H1 (cell line): Measurements from ENCODE around the gene SMIM35. TPM values are rescaled to one million over a fixed set of nuclear protein-coding genes. Genes with fewer than 3 reads are reported as not detected.

Experiments used
- CTCF ChIA-PET: fragments of 300-600 bp; sonication (Branson Sonifier 250); formaldehyde crosslinking; loops from one replicate; lab custom pipeline; 2021; ENCODE audit not compliant: partially characterized antibody; lab: Charles Lee
- POLR2A ChIA-PET: fragments of 300-600 bp; sonication (Branson Sonifier 250); formaldehyde crosslinking; loops from one replicate; lab custom pipeline; 2021; ENCODE audit warnings: inconsistent platforms; ENCODE audit not compliant: partially characterized antibody; lab: Charles Lee
- DNase-seq, 2 experiments: peaks; one replicate each; pipeline versions ENCODE4 v3.0.0 to v3.0.0-alpha.2; 2010 to 2022; ENCODE audit warnings: low spot score in 2 of 2, low read depth in 1 of 2, mixed read lengths in 1 of 2
- FAIRE-seq: peaks from 2 replicates; lab custom pipeline; 2011; peaks lifted over from hg19 to GRCh38; lab: Jason Lieb, UNC
- H2AFZ ChIP-seq: 2 replicates; pipeline ENCODE4 v1.8.1; 2012; ENCODE audit warnings: low read length, inconsistent platforms
- H2AK5ac ChIP-seq: 2 replicates; pipeline ENCODE4 v1.6.1; 2013; ENCODE audit warnings: low read depth, low read length
- H2BK120ac ChIP-seq: replicated peaks from 2 replicates; pipeline ENCODE3; 2013; ENCODE audit warnings: low read depth, low read length, inconsistent platforms
- H2BK12ac ChIP-seq: 2 replicates; pipeline ENCODE4 v1.6.1; 2013; ENCODE audit warnings: low read depth, low read length
- H2BK15ac ChIP-seq: 2 replicates; pipeline ENCODE4 v1.6.1; 2013; ENCODE audit warnings: low read length
- H2BK20ac ChIP-seq: 2 replicates; pipeline ENCODE4 v1.6.1; 2013; ENCODE audit warnings: low read length
- H2BK5ac ChIP-seq: 2 replicates; pipeline ENCODE4 v1.6.1; 2013; ENCODE audit warnings: low read depth, low read length
- H3K14ac ChIP-seq: 2 replicates; pipeline ENCODE4 v1.6.1; 2013; ENCODE audit warnings: inconsistent platforms; ENCODE audit not compliant: insufficient read length
- H3K18ac ChIP-seq: 2 replicates; pipeline ENCODE4 v1.6.1; 2013; ENCODE audit warnings: low read length; ENCODE audit errors: extremely low read depth
- H3K23ac ChIP-seq: 2 replicates; pipeline ENCODE4 v1.6.1; 2013; ENCODE audit warnings: inconsistent platforms; ENCODE audit not compliant: insufficient read length
- H3K23me2 ChIP-seq: 2 replicates; pipeline ENCODE4 v1.6.1; 2013; ENCODE audit warnings: low read depth, low read length
- H3K27ac ChIP-seq: 2 replicates; pipeline ENCODE4 v1.6.1; 2011; ENCODE audit warnings: low read depth, low read length, inconsistent platforms
- H3K27me3 ChIP-seq, 4 experiments: replicated peaks in 1 of 4; 1 replicate in 1 of 4; 2 replicates in 3 of 4; pipeline versions ENCODE4 v1.6.1 to v1.8.1; 2011 to 2013; ENCODE audit warnings: low read length in 3 of 4, mild to moderate bottlenecking in 3 of 4, inconsistent platforms in 2 of 4, mixed read lengths in 2 of 4, moderate library complexity in 1 of 4; ENCODE audit not compliant: control insufficient read depth in 3 of 4, insufficient read depth in 3 of 4; ENCODE audit errors: extremely low read depth in 1 of 4
- H3K36me3 ChIP-seq, 4 experiments: 2 replicates each; pipeline versions ENCODE4 v1.6.1 to v1.8.1; 2011 to 2013; ENCODE audit warnings: mild to moderate bottlenecking in 4 of 4, low read length in 3 of 4, moderate library complexity in 2 of 4, control low read depth in 1 of 4, inconsistent platforms in 1 of 4; ENCODE audit not compliant: insufficient read depth in 4 of 4, control insufficient read depth in 2 of 4
- H3K4ac ChIP-seq: replicated peaks from 2 replicates; pipeline ENCODE3; 2013; ENCODE audit warnings: low read length, low read depth, mixed read lengths, inconsistent platforms; ENCODE audit not compliant: insufficient read length
- H3K4me1 ChIP-seq, 4 experiments: replicated peaks in 1 of 4; 1 replicate in 1 of 4; 2 replicates in 3 of 4; pipeline versions ENCODE4 v1.6.1 to v1.8.1; 2011 to 2013; ENCODE audit warnings: low read length in 3 of 4, inconsistent platforms in 2 of 4, mixed read lengths in 1 of 4; ENCODE audit not compliant: insufficient read depth in 4 of 4, control insufficient read depth in 3 of 4
- H3K4me2 ChIP-seq, 2 experiments: 2 replicates each; pipeline versions ENCODE4 v1.6.1 to v1.8.1; 2011 to 2013; ENCODE audit warnings: low read depth in 2 of 2, low read length in 2 of 2, control low read depth in 1 of 2, inconsistent platforms in 1 of 2, mild to moderate bottlenecking in 1 of 2; ENCODE audit not compliant: insufficient read depth in 1 of 2
- H3K4me3 ChIP-seq, 4 experiments: fragments of 200-600, 300-600 bp in 1 of 4; sonication (generic), shearing (Covaris generic), sonication (Bioruptor Twin) in 1 of 4; 2 replicates each; pipeline versions ENCODE4 v1.5.1 to v1.8.1; 2011 to 2016; ENCODE audit warnings: low read length in 4 of 4, low read depth in 3 of 4, control low read depth in 2 of 4, inconsistent platforms in 2 of 4, mild to moderate bottlenecking in 2 of 4, mixed read lengths in 1 of 4, moderate library complexity in 1 of 4; ENCODE audit not compliant: insufficient read depth in 2 of 4; ENCODE audit errors: extremely low read depth in 1 of 4
- H3K56ac ChIP-seq: replicated peaks from 2 replicates; pipeline ENCODE3; 2013; ENCODE audit warnings: low read depth, mild to moderate bottlenecking, mixed read lengths, low read length, inconsistent platforms; ENCODE audit not compliant: insufficient read length
- H3K79me1 ChIP-seq: 2 replicates; pipeline ENCODE4 v1.6.1; 2013; ENCODE audit warnings: low read depth, low read length, control low read depth
- H3K79me2 ChIP-seq, 2 experiments: 2 replicates each; pipeline versions ENCODE4 v1.6.1 to v1.8.1; 2012 to 2013; ENCODE audit warnings: low read length in 2 of 2, mild to moderate bottlenecking in 2 of 2, inconsistent platforms in 1 of 2; ENCODE audit not compliant: insufficient read depth in 2 of 2, control insufficient read depth in 1 of 2
- H3K9ac ChIP-seq, 4 experiments: replicated peaks in 1 of 4; 1 replicate in 1 of 4; 2 replicates in 3 of 4; pipeline versions ENCODE4 v1.6.1 to v1.8.1; 2011 to 2013; ENCODE audit warnings: low read depth in 3 of 4, low read length in 3 of 4, control low read depth in 2 of 4, mild to moderate bottlenecking in 2 of 4, moderate library complexity in 2 of 4, inconsistent platforms in 1 of 4; ENCODE audit errors: extremely low read depth in 1 of 4
- H3K9me3 ChIP-seq, 2 experiments: 2 replicates each; pipeline versions ENCODE4 v1.6.1 to v1.8.1; 2012 to 2013; ENCODE audit warnings: mild to moderate bottlenecking in 2 of 2, moderate library complexity in 2 of 2, control low read depth in 1 of 2, inconsistent platforms in 1 of 2, low read depth in 1 of 2, low read length in 1 of 2, mixed read lengths in 1 of 2; ENCODE audit not compliant: insufficient read depth in 2 of 2
- H4K20me1 ChIP-seq, 2 experiments: replicated peaks in 1 of 2; 2 replicates each; pipeline versions ENCODE3 to v1.8.1; 2011 to 2013; ENCODE audit warnings: inconsistent platforms in 2 of 2, low read length in 2 of 2, mild to moderate bottlenecking in 1 of 2; ENCODE audit not compliant: insufficient read depth in 2 of 2, control insufficient read depth in 1 of 2
- H4K5ac ChIP-seq: 2 replicates; pipeline ENCODE4 v1.6.1; 2013; ENCODE audit warnings: low read length, low read depth, mixed read lengths, inconsistent platforms; ENCODE audit not compliant: insufficient read length
- H4K8ac ChIP-seq: 2 replicates; pipeline ENCODE4 v1.8.0; 2013; ENCODE audit warnings: mild to moderate bottlenecking, moderate library complexity, low read length, inconsistent platforms; ENCODE audit not compliant: insufficient read depth; ENCODE audit errors: extremely low read depth
- H4K91ac ChIP-seq: replicated peaks from 2 replicates; pipeline ENCODE3; 2013; ENCODE audit warnings: low read length, mixed read lengths, inconsistent platforms; ENCODE audit not compliant: insufficient read length
- BCL11A ChIP-seq, 2 experiments: IDR thresholded peaks; one replicate each; pipeline ENCODE4 v1.6.1; 2011; ENCODE audit warnings: low read depth in 2 of 2, low read length in 2 of 2, mild to moderate bottlenecking in 2 of 2
- BRCA1 ChIP-seq: IDR thresholded peaks from 2 replicates; pipeline ENCODE4 v1.6.1; 2012; ENCODE audit warnings: low read depth, low read length, improper control_type of control experiment
- CTBP2 ChIP-seq: IDR thresholded peaks from 2 replicates; pipeline ENCODE4 v1.7.0; 2011; ENCODE audit warnings: borderline replicate concordance, mild to moderate bottlenecking, moderate library complexity, mixed read lengths, low read length; ENCODE audit not compliant: insufficient read depth, insufficient read length
- HDAC2 ChIP-seq, 2 experiments: fragments of 300-600 bp in 1 of 2; sonication (generic) in 1 of 2; IDR thresholded peaks; 2 replicates each; pipeline ENCODE4 v1.6.1; 2011 to 2012; ENCODE audit warnings: low read depth in 2 of 2, low read length in 2 of 2, mild to moderate bottlenecking in 2 of 2, moderate library complexity in 2 of 2, borderline replicate concordance in 1 of 2, inconsistent platforms in 1 of 2
- JUN ChIP-seq: IDR thresholded peaks from 2 replicates; pipeline ENCODE4 v1.6.1; 2011; ENCODE audit warnings: low read depth, mild to moderate bottlenecking, improper control_type of control experiment, low read length
- MAFK ChIP-seq: IDR thresholded peaks from 2 replicates; pipeline ENCODE4 v1.6.1; 2012; ENCODE audit warnings: low read depth, mild to moderate bottlenecking, improper control_type of control experiment, low read length
- POU5F1 ChIP-seq: IDR thresholded peaks from 2 replicates; pipeline ENCODE4 v1.6.1; 2011; ENCODE audit warnings: low read depth, mild to moderate bottlenecking, low read length, moderate library complexity
- RBBP5 ChIP-seq: IDR thresholded peaks from 2 replicates; pipeline ENCODE4 v1.7.1; 2012; ENCODE audit warnings: low read depth, mild to moderate bottlenecking, inconsistent platforms, low read length, moderate library complexity, borderline replicate concordance
- SIN3A ChIP-seq, 2 experiments: IDR thresholded peaks in 1 of 2; conservative IDR thresholded peaks in 1 of 2; 2 replicates each; pipeline ENCODE4 v1.6.1; 2011 to 2012; ENCODE audit warnings: low read length in 2 of 2, improper control_type of control experiment in 1 of 2, low read depth in 1 of 2, mild to moderate bottlenecking in 1 of 2
- SP1 ChIP-seq: IDR thresholded peaks from 2 replicates; pipeline ENCODE4 v1.6.1; 2011; ENCODE audit warnings: low read depth, low read length
- SP4 ChIP-seq: IDR thresholded peaks from 2 replicates; pipeline ENCODE4 v1.6.1; 2012; ENCODE audit warnings: low read length, inconsistent platforms
- TBP ChIP-seq: IDR thresholded peaks from 2 replicates; pipeline ENCODE4 v1.6.1; 2011; ENCODE audit warnings: low read depth, low read length, improper control_type of control experiment
- TEAD4 ChIP-seq: IDR thresholded peaks from 2 replicates; pipeline ENCODE4 v1.6.1; 2012; ENCODE audit warnings: low read depth, low read length, inconsistent platforms, mixed read lengths
- WGBS, 2 experiments: shearing (Covaris generic) in 1 of 2; methylation state at CpG; one replicate each; pipeline versions ENCODE4 v1.1.6 to v1.1.7; 2013 to 2015; ENCODE audit warnings: low lambda C conversion rate in 2 of 2, mixed read lengths in 2 of 2, inconsistent platforms in 1 of 2, low coverage in 1 of 2, missing lambda C conversion rate in 1 of 2; ENCODE audit not compliant: insufficient replicate concordance in 2 of 2, insufficient coverage in 1 of 2, insufficient read length in 1 of 2; ENCODE audit errors: extremely low coverage in 1 of 2, missing lambda C conversion rate in 1 of 2; 5-methylcytosine and 5-hydroxymethylcytosine counted together
- polyA plus RNA-seq, 7 experiments: library from polyadenylated mRNA; depleted of rRNA in 3 of 7; stranded (reverse) in 5 of 7; unstranded in 2 of 7; fragments of >200 nt in 5 of 7; fragments of 200-250 nt in 2 of 7; gene quantifications; 1 replicate in 5 of 7; 2 replicates in 1 of 7; 4 replicates in 1 of 7; pipeline versions ENCODE4 v1.2.1 to v1.2.3, GENCODE V29; 2011 to 2013; ENCODE audit warnings: missing spikeins in 2 of 7, mixed read lengths in 2 of 7
- total RNA-seq: library from RNA; stranded (reverse); fragmentation: NEBNext Ultra II Directional; extraction: Animal tissue kit (Norgen Biotek cat#: 25700); gene quantifications from 2 replicates; pipeline ENCODE4 v1.2.1, GENCODE V29; 2021

Gene SMIM35
- total and polyA plus RNA-seq, 2 of the 8 experiments (the other 6 are each of a cell fraction or from before 2014, with no cell fraction given), result not detected

DNA sequence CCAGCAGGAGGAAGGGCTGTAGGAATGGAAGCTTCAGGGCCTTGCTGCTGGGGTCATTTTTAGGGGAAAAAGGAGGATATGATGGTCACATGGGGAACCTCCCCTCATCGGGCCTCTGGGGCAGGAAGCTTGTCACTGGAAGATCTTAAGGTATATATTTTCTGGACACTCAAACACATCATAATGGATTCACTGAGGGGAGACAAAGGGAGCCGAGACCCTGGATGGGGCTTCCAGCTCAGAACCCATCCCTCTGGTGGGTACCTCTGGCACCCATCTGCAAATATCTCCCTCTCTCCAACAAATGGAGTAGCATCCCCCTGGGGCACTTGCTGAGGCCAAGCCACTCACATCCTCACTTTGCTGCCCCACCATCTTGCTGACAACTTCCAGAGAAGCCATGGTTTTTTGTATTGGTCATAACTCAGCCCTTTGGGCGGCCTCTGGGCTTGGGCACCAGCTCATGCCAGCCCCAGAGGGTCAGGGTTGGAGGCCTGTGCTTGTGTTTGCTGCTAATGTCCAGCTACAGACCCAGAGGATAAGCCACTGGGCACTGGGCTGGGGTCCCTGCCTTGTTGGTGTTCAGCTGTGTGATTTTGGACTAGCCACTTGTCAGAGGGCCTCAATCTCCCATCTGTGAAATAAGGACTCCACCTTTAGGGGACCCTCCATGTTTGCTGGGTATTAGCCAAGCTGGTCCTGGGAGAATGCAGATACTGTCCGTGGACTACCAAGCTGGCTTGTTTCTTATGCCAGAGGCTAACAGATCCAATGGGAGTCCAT, 86.5 kb downstream of the SMIM35 start:
- Histone ChIP-seq H3K23me2 (no peaks in the 10 kb centered on the region), H3K4me2 (no peak overlapping the region), H3K56ac (no peak overlapping the region), H3K9ac (no peak overlapping the region), H2BK5ac (no peak overlapping the region), H3K79me2 (no peaks in the 10 kb centered on the region), H3K18ac (no peak overlapping the region), H2AFZ (no peak overlapping the region), H3K79me1 (no peaks in the 10 kb centered on the region), H4K91ac (no peak overlapping the region), H3K23ac (no peak overlapping the region), H2AK5ac (no peak overlapping the region), H3K4me1 (no peaks in the 10 kb centered on the region; a peak in 2 of 7 replicates), H3K36me3 (no peaks in the 10 kb centered on the region), H2BK120ac (no peak overlapping the region), H2BK12ac (no peak overlapping the region), H3K14ac (peak overlapping the region; percentile 3), H3K4ac (no peak overlapping the region), H3K27ac (no peak overlapping the region), H3K9me3 (no peaks in the 10 kb centered on the region), H4K20me1 (no peaks in the 10 kb centered on the region), H3K27me3 (peaks cover 0 to 2% (median 0%) of the 10 kb centered on the region in 4 experiments; a peak in 1 of 7 replicates), H4K5ac (no peak overlapping the region), H4K8ac (no peak overlapping the region), H2BK20ac (no peak overlapping the region), H2BK15ac (no peak overlapping the region), H3K4me3 (no peak overlapping the region)
- DNase-seq (no peak), FAIRE-seq (no peak)
- 83% methylated on average over 4 of the region's 4 CpGs; no CpG with 5 or more reads in 1 of the 2 experiments for WGBS, 2 experiments
- ChIA-PET POLR2A (interaction anchor here (1.3 kb wide), 1 partner anchor 14 kb away, joined by 3 read pairs; the partner anchor contains the start of gene IL10RA), CTCF (interaction anchor here (0.7 to 3.8 kb wide), 8 partner anchors 11 to 744 kb away, joined by 3 to 18 read pairs (median 4); no protein-coding TSS in a partner anchor)
- TF ChIP-seq TBP (no peak), RBBP5 (no peak), SIN3A (conservative IDR thresholded peaks at IDR 0.05 in 1 of 2, IDR thresholded peaks at IDR 0.05 in 1 of 2; ENCODE audit: low read depth in 1 of 2, low read length in 2 of 2) (no peak), POU5F1 (no peak), SP1 (no peak), JUN (no peak), HDAC2 (IDR thresholded peaks at IDR 0.05; ENCODE audit: borderline replicate concordance in 1 of 2, low read depth in 2 of 2, low read length in 2 of 2) (no peak), SP4 (no peak), CTBP2 (no peak), TEAD4 (no peak), BCL11A (IDR thresholded peaks at IDR 0.05; ENCODE audit: low read depth in 2 of 2, low read length in 2 of 2) (no peak), BRCA1 (no peak), MAFK (no peak)
